HG03108 (cell line): ENCODE results near the gene CTTN.
"Not testable (repeated sequence)": the region's sequence is repeated elsewhere in the genome, so short reads cannot be mapped to it uniquely, and the experiment has no call there.

Experiments used
- ATAC-seq: cut with Tn5 transposase; IDR thresholded peaks from one replicate; pipeline ENCODE4 v1.9.1; 2021; ENCODE audit warnings: moderate library complexity; ENCODE audit not compliant: unreplicated experiment

CTTN gene

GRCh38 chr11:70445605-70446004 is 47.3 kb downstream of the CTTN start:
- no peak for ATAC-seq

GRCh38 chr11:70448983-70449567 is 50.7 kb downstream of the CTTN start:
- ATAC-seq = no peak

- ATAC-seq = no peak
Observed at GRCh38 chr11:70454197-70454767, 56.0 kb downstream of the CTTN start.

- ATAC-seq = not testable (repeated sequence)
Observed at GRCh38 chr11:70454811-70455210, 56.5 kb downstream of the CTTN start.

GRCh38 chr11:70455354-70455753 is 57.0 kb downstream of the CTTN start:
- ATAC-seq = no peak

GRCh38 chr11:70456921-70457532 is 58.7 kb downstream of the CTTN start:
- no peak for ATAC-seq

GRCh38 chr11:70458736-70459135 is 60.4 kb downstream of the CTTN start:
- ATAC-seq = no peak

GRCh38 chr11:70460111-70460510 is 61.8 kb downstream of the CTTN start:
- no peak for ATAC-seq

- ATAC-seq = no peak
Observed at GRCh38 chr11:70460964-70461363, 62.6 kb downstream of the CTTN start.

- no peak for ATAC-seq
Observed at GRCh38 chr11:70462818-70463477, 64.6 kb downstream of the CTTN start.

GRCh38 chr11:70463478-70464255 is 65.3 kb downstream of the CTTN start:
- no peak for ATAC-seq

- no peak for ATAC-seq
Observed at GRCh38 chr11:70464509-70465361, 66.4 kb downstream of the CTTN start.

- ATAC-seq = no peak
Observed at GRCh38 chr11:70466154-70466553, 67.8 kb downstream of the CTTN start.

- ATAC-seq = no peak
Observed at GRCh38 chr11:70466596-70466995, 68.3 kb downstream of the CTTN start.

- ATAC-seq = no peak
Observed at GRCh38 chr11:70467201-70468085, 69.1 kb downstream of the CTTN start.

- ATAC-seq = no peak
Observed at GRCh38 chr11:70468256-70469195, 70.2 kb downstream of the CTTN start.

- peak; percentile 59 for ATAC-seq
Observed at GRCh38 chr11:70470127-70470526, 71.8 kb downstream of the CTTN start.

- ATAC-seq = no peak
Observed at GRCh38 chr11:70471254-70471653, 72.9 kb downstream of the CTTN start.
